ENCODE data around the gene PLK3. TPM values are rescaled to one million over a fixed set of nuclear protein-coding genes. Genes with fewer than 3 reads are reported as not detected.

The PLK3 gene
- total and polyA plus RNA-seq, 2 of the 4 experiments (the other 2 are of a cell fraction) = 15.8 to 51.6 TPM

DNA sequence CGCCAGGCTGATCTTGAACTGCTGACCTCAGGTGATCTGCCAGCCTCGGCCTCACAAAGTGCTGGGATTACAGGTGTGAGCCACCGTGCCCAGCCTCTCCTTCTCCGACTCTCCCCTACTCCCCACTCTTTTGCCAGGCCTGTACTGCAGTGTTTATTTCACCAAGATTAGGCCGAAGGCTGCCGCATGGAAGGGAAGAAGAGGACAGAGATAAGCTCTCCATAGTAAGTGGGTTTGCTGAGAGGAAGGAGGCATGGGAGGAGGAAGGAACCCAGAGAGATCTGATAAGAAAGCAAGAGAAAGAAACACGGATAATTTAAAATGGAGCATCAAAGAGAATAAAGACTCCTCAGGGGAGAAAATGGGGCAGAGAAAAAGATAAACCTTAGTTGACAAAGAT is 34.2 kb downstream of the PLK3 start:
- Histone ChIP-seq H4K8ac (ENCODE audit: low read depth in 2 of 2, low read length in 2 of 2) (no peak overlapping the region), H4K5ac (ENCODE audit: low read depth, low read length) (no peak overlapping the region), H3K27ac (ENCODE audit: insufficient read depth, low read length) (no peak overlapping the region), H2AK9ac (replicated peaks; ENCODE audit: low read depth, low read length, poor library complexity) (no peak overlapping the region), H3K9me3 (ENCODE audit: control insufficient read depth, insufficient read depth, low read length) (no peaks in the 10 kb centered on the region), H3K36me3 (ENCODE audit: control insufficient read depth, insufficient read depth, low read length) (no peaks in the 10 kb centered on the region), H3K14ac (replicated peaks; ENCODE audit: low read depth, low read length) (no peak overlapping the region), H2BK5ac (ENCODE audit: low read depth, low read length, poor library complexity, severe bottlenecking) (no peak overlapping the region), H2BK15ac (ENCODE audit: low read depth, low read length) (no peak overlapping the region), H3K4me3 (ENCODE audit: insufficient read depth, low read depth, low read length) (no peak overlapping the region), H3K4me1 (ENCODE audit: control insufficient read depth, insufficient read depth, low read length) (no peaks in the 10 kb centered on the region), H3K4ac (ENCODE audit: low read depth, low read length) (no peak overlapping the region), H3K9ac (ENCODE audit: low read depth, low read length) (no peak overlapping the region), H2BK20ac (ENCODE audit: low read depth, low read length) (no peak overlapping the region), H2AFZ (replicated peaks; ENCODE audit: low read length, poor library complexity) (no peak overlapping the region), H3K23ac (ENCODE audit: low read depth, low read length) (no peak overlapping the region), H3K56ac (ENCODE audit: extremely low read depth, insufficient read depth, low read length) (no peak overlapping the region), H4K20me1 (ENCODE audit: insufficient read depth, low read length) (no peaks in the 10 kb centered on the region), H3K4me2 (ENCODE audit: low read depth, low read length) (no peak overlapping the region), H2AK5ac (ENCODE audit: low read depth, low read length) (no peak overlapping the region), H2BK120ac (ENCODE audit: low read depth, low read length) (no peak overlapping the region), H3K9me1 (ENCODE audit: insufficient read depth, low read length) (no peaks in the 10 kb centered on the region), H3K18ac (ENCODE audit: low read depth, low read length) (no peak overlapping the region), H3K79me1 (ENCODE audit: low read depth in 1 of 2, low read length in 2 of 2) (no peaks in the 10 kb centered on the region), H3K27me3 (ENCODE audit: control insufficient read depth, insufficient read depth, low read length) (no peaks in the 10 kb centered on the region), H4K91ac (ENCODE audit: insufficient read depth, low read depth, low read length) (no peak overlapping the region)
- intact Hi-C loops (cut with micrococcal nuclease) = no loop called here
- dilution Hi-C loops (cut with HindIII; ENCODE audit: low sequenced_read_pairs, unreplicated experiment) = no loop called here
- POLR2A ChIA-PET (ENCODE audit: unreplicated experiment) = no interaction called here
- no peak for DNase-seq
- no peak for ATAC-seq (ENCODE audit: low read depth)
- no TSS peak for BruUV-seq (replicated peaks)
- no peak for TF ChIP-seq NFE2L2 (IDR thresholded peaks at IDR 0.05; ENCODE audit: low read depth, low read length)
- no peak for TF ChIP-seq MXI1 (IDR thresholded peaks at IDR 0.05; ENCODE audit: borderline replicate concordance, low read depth, low read length)
- TF ChIP-seq MAZ (IDR thresholded peaks at IDR 0.05; ENCODE audit: borderline replicate concordance, low read depth, low read length) = no peak
- no peak for TF ChIP-seq RFX5 (IDR thresholded peaks at IDR 0.05; ENCODE audit: low read depth, low read length)
- TF ChIP-seq BHLHE40 (IDR thresholded peaks at IDR 0.05; ENCODE audit: low read depth, low read length) = no peak
- TF ChIP-seq SMC3 (IDR thresholded peaks at IDR 0.05; ENCODE audit: low read depth, low read length) = no peak
- TF ChIP-seq, protein P1, sequence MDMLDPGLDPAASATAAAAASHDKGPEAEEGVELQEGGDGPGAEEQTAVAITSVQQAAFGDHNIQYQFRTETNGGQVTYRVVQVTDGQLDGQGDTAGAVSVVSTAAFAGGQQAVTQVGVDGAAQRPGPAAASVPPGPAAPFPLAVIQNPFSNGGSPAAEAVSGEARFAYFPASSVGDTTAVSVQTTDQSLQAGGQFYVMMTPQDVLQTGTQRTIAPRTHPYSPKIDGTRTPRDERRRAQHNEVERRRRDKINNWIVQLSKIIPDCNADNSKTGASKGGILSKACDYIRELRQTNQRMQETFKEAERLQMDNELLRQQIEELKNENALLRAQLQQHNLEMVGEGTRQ (IDR thresholded peaks at IDR 0.05; ENCODE audit: low read depth, low read length) = no peak
- TF ChIP-seq, protein P2, sequence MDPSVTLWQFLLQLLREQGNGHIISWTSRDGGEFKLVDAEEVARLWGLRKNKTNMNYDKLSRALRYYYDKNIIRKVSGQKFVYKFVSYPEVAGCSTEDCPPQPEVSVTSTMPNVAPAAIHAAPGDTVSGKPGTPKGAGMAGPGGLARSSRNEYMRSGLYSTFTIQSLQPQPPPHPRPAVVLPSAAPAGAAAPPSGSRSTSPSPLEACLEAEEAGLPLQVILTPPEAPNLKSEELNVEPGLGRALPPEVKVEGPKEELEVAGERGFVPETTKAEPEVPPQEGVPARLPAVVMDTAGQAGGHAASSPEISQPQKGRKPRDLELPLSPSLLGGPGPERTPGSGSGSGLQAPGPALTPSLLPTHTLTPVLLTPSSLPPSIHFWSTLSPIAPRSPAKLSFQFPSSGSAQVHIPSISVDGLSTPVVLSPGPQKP (IDR thresholded peaks at IDR 0.05; ENCODE audit: borderline replicate concordance, low read depth, low read length) = no peak
- CTCF ChIA-PET = no interaction called here
- in situ Hi-C loops (cut with MboI; ENCODE audit: low sequenced_read_pairs) = loop anchor here (10.0 kb wide), 1 partner anchor 470 kb away; no protein-coding TSS in a partner anchor
- WGBS, 2 experiments (ENCODE audit: extremely low coverage in 2 of 2, insufficient read length in 1 of 2) = no CpG with 5 or more reads among the region's 7 CpGs
